Measurements from ENCODE around the gene DOK7.

GRCh38 chr4:3498407-3498806, 35.3 kb downstream of the DOK7 start:
- TF ChIP-seq CTCF (IDR thresholded peaks at IDR 0.05; ENCODE audit: extremely low read depth in 1 of 2, insufficient read depth in 1 of 2, low read depth in 1 of 2, low read length in 2 of 2) (no peak), POLR2AphosphoS5 (IDR thresholded peaks at IDR 0.05; ENCODE audit: insufficient read depth, low read depth, low read length) (no peak), POLR2A (IDR thresholded peaks at IDR 0.05; ENCODE audit: low read depth, low read length) (no peak), EZH2 (IDR thresholded peaks at IDR 0.05; ENCODE audit: borderline replicate concordance, low read depth, low read length, severe bottlenecking) (no peak)

Measured in endothelial cell of umbilical vein (primary cell).